Activated CD4-positive, alpha-beta T cell treated with anti-CD3 and anti-CD28 coated beads for 1 hour (primary cell): Measurements from ENCODE around the gene NEDD4L.
"Not testable (repeated sequence)": the region's sequence is repeated elsewhere in the genome, so short reads cannot be mapped to it uniquely, and the experiment has no call there.

Experiments used
- DNase-seq: peaks from one replicate; pipeline ENCODE4 v3.0.0-alpha.2; 2020

Gene NEDD4L

DNA sequence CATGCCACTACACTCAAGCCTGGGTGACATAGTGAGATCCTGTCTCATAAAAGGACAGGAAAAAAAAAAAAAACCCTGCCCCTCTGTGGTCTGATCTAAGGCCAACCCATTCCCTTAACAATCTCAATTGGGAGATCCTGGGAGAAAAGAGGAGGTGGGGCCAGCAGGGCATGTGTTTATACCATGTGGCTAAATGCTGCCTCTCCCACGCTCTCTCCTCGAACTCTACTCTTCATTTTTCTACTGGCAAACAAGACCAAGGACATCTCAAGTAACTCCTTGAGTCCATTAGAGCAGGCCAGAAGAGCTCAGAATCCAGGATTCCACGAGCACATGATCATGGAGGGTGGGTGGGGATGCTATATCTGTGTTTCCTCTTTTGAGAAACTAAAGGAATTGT, 16.7 kb upstream of the NEDD4L start:
- DNase-seq: no peak

GRCh38 chr18:58028109-58028784, 15.8 kb upstream of the NEDD4L start:
- no peak for DNase-seq

GRCh38 chr18:58032233-58032632, 11.8 kb upstream of the NEDD4L start:
- DNase-seq: no peak

- DNase-seq: no peak
Measured at GRCh38 chr18:58033216-58033615, 10.8 kb upstream of the NEDD4L start.

- DNase-seq: no peak
Measured at GRCh38 chr18:58034370-58034769, 9.7 kb upstream of the NEDD4L start.

- no peak for DNase-seq
Measured at GRCh38 chr18:58037163-58037562, 6.9 kb upstream of the NEDD4L start.

DNA sequence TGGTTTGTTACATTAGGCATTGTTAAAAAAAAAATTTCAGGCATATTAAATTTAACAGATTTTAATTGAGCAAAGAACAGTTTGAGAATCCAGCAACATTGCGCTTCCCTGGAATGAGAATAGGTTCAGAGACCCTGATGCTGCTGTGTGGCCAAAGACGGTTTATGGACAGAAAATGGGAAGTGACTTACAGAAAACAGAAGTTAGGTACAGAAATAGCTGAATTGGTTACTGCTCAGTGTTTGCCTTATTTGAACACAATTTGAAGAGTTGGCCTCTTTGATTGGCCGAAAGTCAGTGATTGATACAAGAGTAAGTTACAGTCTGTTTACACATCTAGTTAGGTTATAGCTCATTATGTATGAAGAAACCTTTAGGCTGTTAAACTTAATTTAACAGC, 6.0 kb upstream of the NEDD4L start:
- no peak for DNase-seq

DNA sequence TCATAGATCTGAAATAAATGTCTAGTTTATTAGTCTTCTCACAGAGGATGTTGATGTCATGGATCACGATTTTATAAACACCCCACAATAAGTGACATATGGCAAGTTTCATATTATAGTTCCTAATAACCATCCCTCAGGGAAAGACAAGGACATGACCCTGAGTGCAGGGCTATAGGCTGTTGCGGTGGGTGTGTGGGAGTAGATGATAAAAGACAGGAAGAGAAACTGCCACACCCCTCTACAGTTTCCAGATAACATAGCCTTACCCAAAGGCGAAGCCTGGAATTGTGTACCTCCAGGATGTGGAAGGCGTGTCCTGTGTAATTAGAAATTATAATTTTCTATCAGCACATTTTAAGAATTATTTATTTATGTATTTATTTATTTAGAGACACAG, 2.4 kb upstream of the NEDD4L start:
- no peak for DNase-seq

GRCh38 chr18:58042826-58043490, 1.1 kb upstream of the NEDD4L start:
- DNase-seq: no peak

DNA sequence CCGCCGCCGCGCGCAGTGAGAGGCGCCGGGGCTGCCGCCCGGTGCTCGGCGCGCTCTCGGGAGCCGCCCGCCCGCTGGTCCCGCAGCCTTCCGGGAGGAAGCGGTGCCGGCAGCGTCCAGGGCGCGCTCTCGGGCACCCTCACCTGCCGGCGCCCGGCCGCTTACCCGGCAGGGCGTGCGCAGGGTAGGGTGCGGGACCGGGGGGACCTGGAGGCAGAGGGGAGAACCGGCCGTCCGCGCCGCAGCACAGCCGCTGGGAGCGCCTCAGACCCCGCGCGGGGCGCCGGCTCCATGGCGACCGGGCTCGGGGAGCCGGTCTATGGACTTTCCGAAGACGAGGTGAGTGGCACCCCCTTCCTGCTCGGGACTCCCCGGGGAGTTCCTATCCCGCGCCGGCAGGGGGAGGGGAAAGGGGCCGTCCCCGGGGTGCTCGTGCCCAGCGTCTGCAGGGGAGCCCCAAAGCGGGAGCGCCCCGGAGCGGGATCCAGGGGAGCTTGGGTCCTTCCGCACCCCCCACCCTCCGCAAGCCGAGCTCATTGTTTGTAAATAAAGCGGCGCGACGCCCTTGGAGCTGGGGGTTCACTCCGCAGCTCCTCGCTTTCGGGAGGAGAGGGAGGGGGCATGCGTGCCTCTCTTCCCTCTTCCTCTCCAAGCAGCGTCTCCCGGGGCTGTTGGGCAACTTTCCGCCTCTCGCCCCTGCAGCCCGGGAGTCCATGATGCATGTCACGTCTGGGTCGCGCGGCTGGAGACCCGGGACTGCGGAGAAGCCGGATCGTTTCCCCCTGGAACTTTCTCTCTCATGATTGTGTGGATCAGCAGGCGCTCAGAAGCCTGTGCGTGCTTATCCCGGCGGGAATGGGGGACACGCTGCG, 580 bp downstream of the NEDD4L start:
- DNase-seq: peak; percentile 28

DNA sequence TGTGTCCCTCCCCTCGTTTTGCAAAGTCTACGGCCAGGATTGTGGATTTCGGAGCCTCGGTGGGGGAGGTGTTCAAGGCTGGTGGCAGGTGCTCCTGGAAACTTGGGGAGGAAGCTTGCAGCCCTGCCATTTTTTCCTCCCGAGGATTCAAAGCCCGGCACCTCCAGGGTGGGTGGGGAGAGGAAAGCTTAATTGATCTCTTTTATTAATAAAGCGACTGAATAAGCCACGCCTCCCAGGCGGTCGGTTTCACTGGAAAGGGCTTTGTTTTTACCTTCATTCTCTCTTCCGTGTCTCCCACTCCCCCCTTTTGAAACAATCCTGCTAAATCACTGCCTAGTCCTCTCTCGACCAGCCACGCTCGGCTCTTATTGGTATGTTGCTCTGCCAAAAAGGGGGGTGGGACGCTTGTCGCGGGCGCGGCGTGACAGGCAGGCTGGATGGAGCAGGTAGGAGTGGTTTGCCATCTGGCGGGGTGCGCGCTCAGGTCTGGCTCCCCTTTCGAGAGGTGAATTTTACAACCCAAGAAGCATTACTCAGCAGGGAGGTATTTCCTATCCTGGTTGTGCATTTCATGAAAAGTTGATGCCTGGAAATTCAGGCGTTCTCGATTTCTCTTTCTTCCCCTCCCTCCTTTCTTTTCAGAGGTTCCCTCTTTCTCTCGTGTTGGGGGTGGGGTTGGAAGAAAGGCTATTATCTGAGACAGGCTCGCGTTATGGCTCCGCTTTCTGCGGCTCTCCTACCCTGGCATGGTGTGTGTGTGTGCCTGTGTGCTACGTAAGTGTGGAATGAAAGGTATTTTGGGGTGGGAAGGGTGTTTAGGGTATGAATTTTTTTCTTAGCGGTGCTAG, 1.4 kb downstream of the NEDD4L start:
- peak; percentile 18 for DNase-seq

DNA sequence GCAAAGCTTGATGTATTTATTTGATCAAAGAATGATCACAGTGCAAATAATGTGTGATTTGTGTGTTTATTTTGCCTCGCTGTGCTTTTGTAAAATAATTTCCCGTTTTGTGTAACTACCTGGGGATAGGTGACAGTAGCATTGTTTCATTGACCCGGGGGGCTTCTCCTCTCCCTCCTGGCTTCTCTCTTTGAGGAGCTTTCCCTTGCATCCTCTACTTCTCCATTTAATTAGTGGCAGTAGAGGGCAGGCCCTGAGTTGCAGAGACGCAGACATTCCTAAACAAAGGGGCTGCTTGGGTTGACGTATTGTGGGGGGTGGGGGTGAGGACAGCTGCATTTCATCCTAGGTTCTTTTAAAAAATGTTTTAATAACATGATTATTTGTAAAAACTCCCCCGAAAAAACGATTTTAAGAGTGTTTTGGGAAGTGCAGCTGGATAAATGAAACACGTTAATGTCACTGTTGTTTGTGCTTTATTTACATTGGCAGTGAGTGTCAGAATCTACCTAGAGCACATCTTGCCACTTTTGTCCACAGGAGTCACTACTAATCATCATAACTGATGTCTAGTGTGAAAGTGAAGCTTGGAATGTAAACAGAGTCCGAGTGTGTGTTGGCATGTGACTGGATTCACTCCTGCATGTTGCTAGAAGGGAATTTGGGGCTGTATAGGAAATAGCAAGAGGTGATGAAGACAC, 2.2 kb downstream of the NEDD4L start:
- no peak for DNase-seq

- DNase-seq: no peak
Measured at GRCh38 chr18:58046794-58047555, 2.9 kb downstream of the NEDD4L start.

DNA sequence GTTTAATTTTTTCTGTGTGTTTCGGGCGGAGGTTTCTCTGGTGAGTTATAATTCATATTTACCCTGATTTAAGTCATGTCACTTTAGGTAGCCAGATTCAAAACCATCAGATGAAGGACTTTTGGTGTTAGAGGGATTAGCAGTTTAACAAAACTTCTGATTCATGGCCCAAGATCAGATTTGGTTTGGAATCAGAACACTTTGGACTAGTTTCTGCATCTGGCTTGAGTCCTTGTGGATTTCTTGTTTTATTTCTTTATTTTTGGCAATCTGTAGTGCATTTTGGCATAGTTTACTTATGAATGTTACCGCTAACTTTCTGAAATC, 3.5 kb downstream of the NEDD4L start:
- no peak for DNase-seq

DNA sequence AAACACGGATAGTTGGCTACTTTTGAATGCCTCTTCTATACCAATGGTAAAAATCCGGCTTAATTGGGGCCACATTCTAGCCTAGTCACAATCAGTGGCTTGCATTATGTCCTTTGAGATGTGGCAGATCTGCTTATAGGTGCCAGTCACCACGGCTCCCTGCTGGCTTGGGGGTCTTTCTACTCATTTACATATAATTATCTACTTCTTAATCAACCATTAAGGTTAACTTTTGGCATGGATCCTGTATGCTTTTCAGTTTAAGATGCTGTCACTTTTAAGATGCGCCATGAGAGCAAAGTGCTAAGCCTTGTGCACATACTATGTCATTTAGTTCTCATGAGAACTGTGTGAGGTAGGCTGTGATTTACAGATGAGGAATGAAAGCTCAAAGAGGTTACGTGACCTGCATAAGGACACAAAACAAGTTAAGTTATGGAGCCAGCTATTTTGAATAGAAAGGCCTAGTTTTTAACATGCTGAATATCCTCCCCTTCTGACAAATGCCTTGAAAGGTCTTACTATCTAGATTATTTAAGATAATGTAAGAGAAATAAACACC, 4.1 kb downstream of the NEDD4L start:
- no peak for DNase-seq

- no peak for DNase-seq
Measured at GRCh38 chr18:58049000-58049688, 5.1 kb downstream of the NEDD4L start.

DNA sequence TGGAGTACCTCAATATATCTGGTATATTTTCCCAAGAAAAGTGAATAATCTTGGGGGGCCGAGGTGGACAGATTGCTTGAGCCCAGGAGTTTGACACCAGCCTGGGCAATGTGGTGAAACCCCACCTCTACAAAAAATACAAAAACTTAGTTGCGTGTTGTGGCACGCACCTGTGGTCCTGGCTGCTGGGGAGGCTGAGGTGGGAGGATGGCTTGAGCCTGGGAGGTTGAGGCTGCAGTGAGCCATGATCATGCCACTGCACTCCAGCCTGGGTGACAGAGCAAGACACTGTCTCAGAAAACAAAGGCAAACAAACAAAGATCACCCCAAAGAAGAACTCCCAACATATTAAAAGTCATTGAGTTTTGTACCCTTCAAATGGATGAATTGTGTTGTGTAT, 6.9 kb downstream of the NEDD4L start:
- DNase-seq: not testable (repeated sequence)

DNA sequence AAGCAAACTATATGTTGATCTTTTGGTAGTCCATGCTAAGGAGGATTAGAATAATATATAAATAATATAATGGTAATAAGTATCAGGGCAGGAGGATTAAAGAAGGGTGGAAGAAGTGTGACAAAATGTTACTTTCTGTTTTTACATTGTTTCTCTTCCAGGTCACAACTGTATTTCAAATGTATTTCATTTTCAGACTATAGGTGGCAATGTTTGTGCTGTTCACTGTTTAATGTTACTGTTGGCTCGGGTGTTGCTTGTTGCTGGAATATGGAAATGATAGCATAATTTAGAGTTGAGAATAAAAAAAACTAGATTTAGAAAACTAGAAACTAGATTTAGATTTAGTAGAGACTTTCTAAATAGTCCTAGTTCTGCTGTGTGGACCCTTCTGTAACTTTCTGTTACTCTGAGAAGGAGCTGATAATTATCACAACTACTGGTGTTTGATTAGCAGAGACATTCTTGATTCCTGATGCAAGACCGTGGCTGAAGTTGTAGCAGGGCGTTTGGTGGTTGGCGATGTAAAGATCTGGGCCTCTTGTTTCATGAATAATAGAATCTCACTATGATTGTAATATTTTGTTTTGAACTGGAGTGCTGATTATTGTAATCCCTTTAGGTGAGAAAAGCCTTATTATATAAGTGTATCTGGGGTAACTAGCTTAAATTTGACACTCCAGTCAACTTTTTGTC, 7.9 kb downstream of the NEDD4L start:
- DNase-seq: no peak

DNA sequence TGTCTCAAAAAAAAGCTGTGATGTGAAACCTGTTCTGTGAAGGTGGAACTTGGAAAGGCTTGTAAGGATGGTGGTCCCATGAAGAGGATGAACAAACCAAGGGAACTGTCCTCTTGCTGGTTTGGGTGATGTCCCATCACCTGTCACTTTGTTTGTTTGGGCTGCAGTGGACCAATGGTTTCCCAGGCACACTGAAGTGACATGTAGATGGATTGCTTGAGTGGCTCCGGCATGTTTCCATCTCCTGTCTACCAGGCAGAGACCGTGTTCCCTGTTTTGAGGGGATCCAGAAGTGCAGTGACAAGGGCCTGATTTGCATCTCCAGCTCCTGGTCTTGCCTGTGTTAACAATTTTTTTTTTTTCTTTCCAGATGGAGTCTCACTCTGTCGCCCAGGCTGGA, 8.9 kb downstream of the NEDD4L start:
- no peak for DNase-seq
